Smooth muscle cell (in vitro differentiated cells): Measurements from ENCODE around the gene VWA5B1. TPM values are rescaled to one million over a fixed set of nuclear protein-coding genes. Genes with fewer than 3 reads are reported as not detected.

Experiments
- DNase-seq: peaks from one replicate; lab custom pipeline; 2025; ENCODE audit not compliant: unreplicated experiment; lab: John Stamatoyannopoulos, UW
- H2AFZ ChIP-seq: fragments of 200-600 bp; sonication (generic); 2 replicates; pipeline ENCODE4 v1.6.0; 2016; ENCODE audit warnings: antibody characterized with exemption, low read depth, mild to moderate bottlenecking
- H3F3A ChIP-seq: fragments of 200-600 bp; sonication (generic); 2 replicates; pipeline ENCODE4 v1.6.0; 2017; ENCODE audit warnings: antibody characterized with exemption, low read depth
- H3K27ac ChIP-seq: fragments of 200-600 bp; sonication (generic); 2 replicates; pipeline ENCODE4 v1.5.1; 2016; ENCODE audit warnings: low read depth, mild to moderate bottlenecking
- H3K27me3 ChIP-seq: fragments of 200-600 bp; sonication (generic); 2 replicates; pipeline ENCODE4 v1.6.1; 2016; ENCODE audit warnings: low read depth, mild to moderate bottlenecking
- H3K36me3 ChIP-seq: fragments of 200-600 bp; sonication (generic); 2 replicates; pipeline ENCODE4 v1.5.1; 2016; ENCODE audit warnings: low read depth
- H3K4me1 ChIP-seq: fragments of 200-600 bp; sonication (generic); 2 replicates; pipeline ENCODE4 v1.5.1; 2016; ENCODE audit warnings: low read depth
- H3K4me2 ChIP-seq: fragments of 200-600 bp; sonication (generic); 2 replicates; pipeline ENCODE4 v1.6.0; 2016; ENCODE audit warnings: mild to moderate bottlenecking
- H3K4me3 ChIP-seq: fragments of 200-600 bp; sonication (generic); 2 replicates; pipeline ENCODE4 v1.5.1; 2016; ENCODE audit warnings: mild to moderate bottlenecking
- H3K79me2 ChIP-seq: fragments of 200-600 bp; sonication (generic); 2 replicates; pipeline ENCODE4 v1.6.0; 2016; ENCODE audit warnings: low read depth, mild to moderate bottlenecking
- H3K9ac ChIP-seq: fragments of 200-600 bp; sonication (generic); 2 replicates; pipeline ENCODE4 v1.6.0; 2016; ENCODE audit warnings: low read depth
- H3K9me3 ChIP-seq: fragments of 200-600 bp; sonication (generic); replicated peaks from 2 replicates; pipeline ENCODE4 v1.5.1; 2016; ENCODE audit warnings: low read depth
- H4K20me1 ChIP-seq: fragments of 200-600 bp; sonication (generic); 2 replicates; pipeline ENCODE4 v1.6.0; 2016; ENCODE audit warnings: low read depth
- WGBS: methylation state at CpG from one replicate; pipeline ENCODE4 v1.1.7; 2016; ENCODE audit warnings: low lambda C conversion rate; 5-methylcytosine and 5-hydroxymethylcytosine counted together
- polyA plus RNA-seq: library from polyadenylated mRNA; unstranded; fragments of >200 nt; fragmentation: Nextera tagmentation; extraction: Ambion mirVana; gene quantifications from 2 replicates; pipeline ENCODE4 v1.2.1, GENCODE V29; 2016
- total RNA-seq: library from RNA; depleted of rRNA; stranded (reverse); fragments of >200 nt; gene quantifications from 2 replicates; pipeline ENCODE4 v1.2.3, GENCODE V29; 2014
- TF ChIP-seq, protein P1 (sequence below): fragments of 200-600 bp; sonication (generic); IDR thresholded peaks from 2 replicates; pipeline ENCODE4 v1.5.1; 2017; ENCODE audit warnings: borderline replicate concordance, mild to moderate bottlenecking, antibody characterized with exemption; ENCODE audit not compliant: insufficient read depth, poor library complexity, severe bottlenecking

VWA5B1 gene
- total and polyA plus RNA-seq, 2 experiments from 2014 or later: not detected

DNA sequence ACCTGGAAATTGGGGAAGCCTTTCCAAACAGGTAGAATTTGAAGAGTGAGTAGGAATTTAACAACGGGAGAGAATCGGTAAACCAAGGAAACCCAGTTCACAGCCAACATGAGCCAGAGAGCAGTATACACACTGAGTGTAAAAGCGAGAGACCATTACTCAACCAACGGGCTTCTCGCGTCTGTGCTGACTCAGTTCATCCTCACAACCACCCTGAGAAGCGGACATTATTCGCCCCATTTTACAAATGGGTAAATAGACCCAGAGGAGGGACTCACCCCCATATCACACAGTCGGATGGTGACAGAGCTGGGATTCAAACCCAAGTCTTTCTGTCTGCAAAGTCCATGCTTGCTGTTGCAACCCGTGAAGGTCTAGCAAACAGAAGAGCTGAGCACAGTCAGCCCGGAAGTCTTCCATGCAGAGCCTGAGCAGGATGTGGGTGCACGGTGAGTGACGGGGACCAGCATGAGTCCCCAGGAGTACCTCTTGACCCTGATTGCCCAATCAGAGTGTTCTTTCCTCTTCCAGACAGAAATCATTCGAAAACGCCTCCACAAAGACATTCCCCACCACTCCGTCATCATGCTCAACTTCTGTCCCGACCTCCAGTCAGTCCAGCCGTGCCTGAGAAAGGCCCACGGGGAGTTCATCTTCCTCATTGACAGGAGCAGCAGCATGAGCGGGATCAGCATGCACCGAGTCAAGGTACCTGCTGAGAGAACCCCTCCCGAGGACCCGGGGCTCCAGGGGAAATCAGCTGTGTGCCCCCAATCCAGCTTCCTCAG, 32.3 kb downstream of the VWA5B1 start:
- Histone ChIP-seq H3K36me3 (no peaks in the 10 kb centered on the region), H3K9me3 (no peaks in the 10 kb centered on the region), H3K9ac (peak overlapping the region; percentile 12), H3K4me3 (no peak overlapping the region), H4K20me1 (no peaks in the 10 kb centered on the region), H3K4me1 (no peaks in the 10 kb centered on the region), H3K27me3 (peaks cover 10% of the 10 kb centered on the region), H2AFZ (no peak overlapping the region), H3F3A (no peaks in the 10 kb centered on the region), H3K4me2 (no peak overlapping the region), H3K27ac (peak overlapping the region; percentile 67), H3K79me2 (no peaks in the 10 kb centered on the region)
- DNase-seq: no peak
- TF ChIP-seq, protein P1, sequence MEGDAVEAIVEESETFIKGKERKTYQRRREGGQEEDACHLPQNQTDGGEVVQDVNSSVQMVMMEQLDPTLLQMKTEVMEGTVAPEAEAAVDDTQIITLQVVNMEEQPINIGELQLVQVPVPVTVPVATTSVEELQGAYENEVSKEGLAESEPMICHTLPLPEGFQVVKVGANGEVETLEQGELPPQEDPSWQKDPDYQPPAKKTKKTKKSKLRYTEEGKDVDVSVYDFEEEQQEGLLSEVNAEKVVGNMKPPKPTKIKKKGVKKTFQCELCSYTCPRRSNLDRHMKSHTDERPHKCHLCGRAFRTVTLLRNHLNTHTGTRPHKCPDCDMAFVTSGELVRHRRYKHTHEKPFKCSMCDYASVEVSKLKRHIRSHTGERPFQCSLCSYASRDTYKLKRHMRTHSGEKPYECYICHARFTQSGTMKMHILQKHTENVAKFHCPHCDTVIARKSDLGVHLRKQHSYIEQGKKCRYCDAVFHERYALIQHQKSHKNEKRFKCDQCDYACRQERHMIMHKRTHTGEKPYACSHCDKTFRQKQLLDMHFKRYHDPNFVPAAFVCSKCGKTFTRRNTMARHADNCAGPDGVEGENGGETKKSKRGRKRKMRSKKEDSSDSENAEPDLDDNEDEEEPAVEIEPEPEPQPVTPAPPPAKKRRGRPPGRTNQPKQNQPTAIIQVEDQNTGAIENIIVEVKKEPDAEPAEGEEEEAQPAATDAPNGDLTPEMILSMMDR: no peak
- WGBS: 82% methylated on average over 23 of the region's 23 CpGs

DNA sequence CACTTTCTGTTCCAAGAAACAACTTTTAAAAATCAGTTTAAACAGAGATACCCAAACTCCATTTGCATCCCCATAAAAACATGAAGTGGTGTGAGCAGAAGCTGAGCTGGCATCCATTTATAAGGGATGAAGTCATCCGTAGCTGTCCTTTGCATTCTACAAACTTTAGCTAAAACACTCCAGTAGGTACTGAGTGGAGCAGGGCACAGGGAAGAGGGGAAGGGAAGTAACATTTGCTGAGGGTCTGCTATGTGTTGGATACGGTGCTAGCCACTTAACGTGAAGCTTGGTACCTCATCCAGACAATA, 32.9 kb downstream of the VWA5B1 start:
- H3K9me3 ChIP-seq: no peaks in the 10 kb centered on the region
- TF ChIP-seq, protein P1: no peak
- H3F3A ChIP-seq: no peaks in the 10 kb centered on the region
- H3K4me2 ChIP-seq: no peak overlapping the region
- DNase-seq: no peak
- no peak overlapping the region for H2AFZ ChIP-seq
- H3K27ac ChIP-seq: peak overlapping the region; percentile 67
- no peak overlapping the region for H3K4me3 ChIP-seq
- peaks cover 14% of the 10 kb centered on the region for H3K27me3 ChIP-seq
- 87% methylated on average over 3 of the region's 3 CpGs for WGBS
- H3K79me2 ChIP-seq: no peaks in the 10 kb centered on the region
- H3K9ac ChIP-seq: peak overlapping the region; percentile 12
- H3K4me1 ChIP-seq: no peaks in the 10 kb centered on the region
- H3K36me3 ChIP-seq: no peaks in the 10 kb centered on the region
- H4K20me1 ChIP-seq: no peaks in the 10 kb centered on the region

DNA sequence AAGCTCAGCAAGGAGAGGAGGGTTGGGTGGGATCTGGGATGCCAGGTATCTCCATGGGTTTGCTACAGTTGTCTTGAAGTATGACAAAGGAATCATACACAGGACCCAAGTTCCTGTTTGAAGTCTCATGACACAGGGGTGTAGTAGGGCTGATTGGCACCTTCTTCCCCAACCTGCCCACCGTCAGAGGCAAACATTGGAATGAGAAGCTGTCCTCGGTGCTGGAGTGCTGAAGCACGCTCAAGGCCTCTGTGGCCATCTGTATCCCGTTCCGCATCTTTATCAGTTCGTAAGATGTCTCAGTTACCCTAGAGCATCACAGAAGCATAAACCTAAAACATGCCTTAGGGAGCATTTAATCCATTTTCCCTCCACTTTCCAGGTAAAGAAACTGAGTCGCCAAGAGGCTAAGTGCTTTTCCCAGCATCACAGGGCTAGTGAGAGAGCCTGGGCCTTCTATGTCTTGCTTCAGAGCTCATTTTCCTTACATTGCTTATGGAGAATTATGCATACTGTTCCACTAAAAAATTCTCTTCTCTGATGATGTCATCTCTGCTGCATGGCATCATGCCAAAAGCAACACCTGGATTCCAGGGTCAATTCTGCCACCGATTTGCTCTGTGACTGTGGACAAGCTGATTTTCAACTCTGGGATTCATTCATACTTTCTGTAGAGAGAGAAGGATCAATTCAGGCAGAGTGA, 34.2 kb downstream of the VWA5B1 start:
- no peak for DNase-seq
- no peaks in the 10 kb centered on the region for H3K36me3 ChIP-seq
- no peak overlapping the region for H3K9ac ChIP-seq
- H3K4me2 ChIP-seq: no peak overlapping the region
- H3K4me1 ChIP-seq: no peaks in the 10 kb centered on the region
- 79% methylated on average over 8 of the region's 8 CpGs for WGBS
- no peaks in the 10 kb centered on the region for H4K20me1 ChIP-seq
- H3K9me3 ChIP-seq: no peaks in the 10 kb centered on the region
- H3K27me3 ChIP-seq: peaks cover 14% of the 10 kb centered on the region
- no peak overlapping the region for H2AFZ ChIP-seq
- TF ChIP-seq, protein P1: no peak
- H3K27ac ChIP-seq: no peak overlapping the region
- H3K4me3 ChIP-seq: no peak overlapping the region
- no peaks in the 10 kb centered on the region for H3F3A ChIP-seq
- no peaks in the 10 kb centered on the region for H3K79me2 ChIP-seq
